ENCODE data around the gene FOXN1. TPM values are rescaled to one million over a fixed set of nuclear protein-coding genes. Genes with fewer than 3 reads are reported as not detected.

Gene FOXN1
- polyA plus RNA-seq, 1 of the 3 experiments (the other 2 are of a cell fraction): not detected

DNA sequence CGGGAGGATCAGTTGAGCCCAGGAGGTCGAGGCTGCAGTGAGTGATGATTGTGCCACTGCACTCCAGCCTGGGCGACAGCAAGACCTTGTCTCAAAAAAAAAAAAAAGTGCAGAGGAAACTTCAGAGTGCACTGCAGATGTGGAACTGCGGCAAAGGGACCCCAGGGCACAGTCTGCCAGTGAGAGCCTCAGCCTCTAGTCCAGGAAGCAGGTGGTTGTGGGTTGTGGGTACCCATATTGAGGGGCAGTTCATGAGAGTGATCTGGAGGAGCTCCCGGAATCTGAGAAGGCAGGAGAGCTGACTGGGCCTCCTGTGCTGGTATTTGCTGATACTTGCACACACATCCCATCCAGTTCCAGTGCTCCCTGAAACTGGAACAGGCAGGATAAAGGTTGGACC is 13.1 kb downstream of the FOXN1 start:
- Histone ChIP-seq H3K27ac (ENCODE audit: low read depth in 2 of 2, low read length in 1 of 2) (no peak overlapping the region), H3K9me2 (no peaks in the 10 kb centered on the region), H3K4me1 (ENCODE audit: control insufficient read depth in 1 of 2, insufficient read depth in 2 of 2, low read depth in 1 of 2, low read length in 1 of 2) (no peaks in the 10 kb centered on the region), H3K27me3 (ENCODE audit: insufficient read depth) (peaks cover 7% of the 10 kb centered on the region; the same call in 1 of the 2 replicates), H3K4me2 (no peak overlapping the region), H4K20me1 (ENCODE audit: insufficient read depth) (no peaks in the 10 kb centered on the region), H3K9ac (no peak overlapping the region), H3F3A (replicated peaks; ENCODE audit: insufficient read depth) (no peaks in the 10 kb centered on the region), H3K79me2 (ENCODE audit: insufficient read depth) (no peaks in the 10 kb centered on the region), H3K4me3 (ENCODE audit: low read depth in 2 of 2, low read length in 1 of 2) (no peak overlapping the region), H3K36me3 (replicated peaks in 1 of 2; ENCODE audit: control insufficient read depth in 1 of 2, insufficient read depth in 2 of 2, low read length in 1 of 2) (no peaks in the 10 kb centered on the region), H2AFZ (ENCODE audit: low read depth) (no peak overlapping the region), H3K9me3 (no peaks in the 10 kb centered on the region)
- 36% methylated on average over 5 of the region's 5 CpGs for WGBS (ENCODE audit: low lambda C conversion rate)
- TF ChIP-seq RXRA (IDR thresholded peaks at IDR 0.05; ENCODE audit: borderline replicate concordance, low read depth) (no peak), TEAD4 (IDR thresholded peaks at IDR 0.05; ENCODE audit: borderline replicate concordance, insufficient read depth) (no peak), CHD2 (IDR thresholded peaks at IDR 0.05; ENCODE audit: low read length, partially characterized antibody) (no peak), NFIC (IDR thresholded peaks at IDR 0.05; ENCODE audit: borderline replicate concordance) (no peak), YY1 (IDR thresholded peaks at IDR 0.05; ENCODE audit: low read depth) (no peak), EZH2phosphoT487 (IDR thresholded peaks at IDR 0.05; ENCODE audit: borderline replicate concordance, low read depth) (no peak)
- TF ChIP-seq, protein P1, sequence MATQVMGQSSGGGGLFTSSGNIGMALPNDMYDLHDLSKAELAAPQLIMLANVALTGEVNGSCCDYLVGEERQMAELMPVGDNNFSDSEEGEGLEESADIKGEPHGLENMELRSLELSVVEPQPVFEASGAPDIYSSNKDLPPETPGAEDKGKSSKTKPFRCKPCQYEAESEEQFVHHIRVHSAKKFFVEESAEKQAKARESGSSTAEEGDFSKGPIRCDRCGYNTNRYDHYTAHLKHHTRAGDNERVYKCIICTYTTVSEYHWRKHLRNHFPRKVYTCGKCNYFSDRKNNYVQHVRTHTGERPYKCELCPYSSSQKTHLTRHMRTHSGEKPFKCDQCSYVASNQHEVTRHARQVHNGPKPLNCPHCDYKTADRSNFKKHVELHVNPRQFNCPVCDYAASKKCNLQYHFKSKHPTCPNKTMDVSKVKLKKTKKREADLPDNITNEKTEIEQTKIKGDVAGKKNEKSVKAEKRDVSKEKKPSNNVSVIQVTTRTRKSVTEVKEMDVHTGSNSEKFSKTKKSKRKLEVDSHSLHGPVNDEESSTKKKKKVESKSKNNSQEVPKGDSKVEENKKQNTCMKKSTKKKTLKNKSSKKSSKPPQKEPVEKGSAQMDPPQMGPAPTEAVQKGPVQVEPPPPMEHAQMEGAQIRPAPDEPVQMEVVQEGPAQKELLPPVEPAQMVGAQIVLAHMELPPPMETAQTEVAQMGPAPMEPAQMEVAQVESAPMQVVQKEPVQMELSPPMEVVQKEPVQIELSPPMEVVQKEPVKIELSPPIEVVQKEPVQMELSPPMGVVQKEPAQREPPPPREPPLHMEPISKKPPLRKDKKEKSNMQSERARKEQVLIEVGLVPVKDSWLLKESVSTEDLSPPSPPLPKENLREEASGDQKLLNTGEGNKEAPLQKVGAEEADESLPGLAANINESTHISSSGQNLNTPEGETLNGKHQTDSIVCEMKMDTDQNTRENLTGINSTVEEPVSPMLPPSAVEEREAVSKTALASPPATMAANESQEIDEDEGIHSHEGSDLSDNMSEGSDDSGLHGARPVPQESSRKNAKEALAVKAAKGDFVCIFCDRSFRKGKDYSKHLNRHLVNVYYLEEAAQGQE (IDR thresholded peaks at IDR 0.05; ENCODE audit: low read depth, low read length): no peak
- TF ChIP-seq, protein P2, sequence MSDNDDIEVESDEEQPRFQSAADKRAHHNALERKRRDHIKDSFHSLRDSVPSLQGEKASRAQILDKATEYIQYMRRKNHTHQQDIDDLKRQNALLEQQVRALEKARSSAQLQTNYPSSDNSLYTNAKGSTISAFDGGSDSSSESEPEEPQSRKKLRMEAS (IDR thresholded peaks at IDR 0.05; ENCODE audit: low read depth): no peak
- ChIA-PET POLR2A (no interaction called here), CTCF (interaction anchor here (1.0 to 2.9 kb wide), 4 partner anchors 9 to 29 kb away, joined by 3 to 14 read pairs (median 4); no protein-coding TSS in a partner anchor)
- no peak for DNase-seq

DNA sequence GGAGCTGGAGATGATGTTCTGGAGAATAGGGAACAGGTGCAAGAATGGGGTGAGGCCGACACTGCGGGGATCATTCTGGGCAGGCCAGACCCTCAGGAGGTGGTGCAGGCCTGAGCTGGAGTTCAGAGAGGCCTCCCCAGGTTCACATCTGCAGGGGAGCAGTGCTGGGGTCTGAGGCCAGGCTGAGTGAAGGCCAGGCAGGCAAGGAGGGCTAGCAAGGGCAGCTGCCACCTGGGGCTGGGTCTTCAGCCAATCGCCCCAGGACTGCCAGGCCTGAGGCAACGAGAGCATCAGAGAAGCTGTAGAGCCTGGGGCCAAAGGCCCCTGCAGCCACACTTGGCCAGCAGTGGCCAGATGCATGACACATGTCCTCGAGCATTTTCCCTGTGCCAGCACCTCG is 14.5 kb downstream of the FOXN1 start:
- no peak overlapping the region for H3K4me3 ChIP-seq (ENCODE audit: low read depth in 2 of 2, low read length in 1 of 2)
- H4K20me1 ChIP-seq (ENCODE audit: insufficient read depth): no peaks in the 10 kb centered on the region
- no peak overlapping the region for H2AFZ ChIP-seq (ENCODE audit: low read depth)
- H3K79me2 ChIP-seq (ENCODE audit: insufficient read depth): no peaks in the 10 kb centered on the region
- DNase-seq: no peak
- no peaks in the 10 kb centered on the region for H3K27me3 ChIP-seq (ENCODE audit: insufficient read depth)
- ChIA-PET CTCF (interaction anchor here (1.1 to 2.9 kb wide), 6 partner anchors 15 to 28 kb away, joined by 3 to 14 read pairs (median 4); no protein-coding TSS in a partner anchor), POLR2A (no interaction called here)
- H3K9me2 ChIP-seq: no peaks in the 10 kb centered on the region
- no peak overlapping the region for H3K4me2 ChIP-seq
- 71% methylated on average over 2 of the region's 6 CpGs for WGBS (ENCODE audit: low lambda C conversion rate)
- H3K36me3 ChIP-seq (replicated peaks in 1 of 2; ENCODE audit: control insufficient read depth in 1 of 2, insufficient read depth in 2 of 2, low read length in 1 of 2): no peaks in the 10 kb centered on the region
- H3F3A ChIP-seq (replicated peaks; ENCODE audit: insufficient read depth): no peaks in the 10 kb centered on the region
- H3K9me3 ChIP-seq: no peaks in the 10 kb centered on the region
- H3K9ac ChIP-seq: no peak overlapping the region
- no peak for TF ChIP-seq FOXM1 (IDR thresholded peaks at IDR 0.05; ENCODE audit: low read depth)
- no peak for TF ChIP-seq MXI1 (IDR thresholded peaks at IDR 0.05; ENCODE audit: low read depth, low read length)
- TF ChIP-seq, protein P1 (IDR thresholded peaks at IDR 0.05; ENCODE audit: low read depth, low read length): no peak
- no peak for TF ChIP-seq EZH2phosphoT487 (IDR thresholded peaks at IDR 0.05; ENCODE audit: borderline replicate concordance, low read depth)
- no peak for TF ChIP-seq ELF1 (IDR thresholded peaks at IDR 0.05)
- TF ChIP-seq, protein P3, sequence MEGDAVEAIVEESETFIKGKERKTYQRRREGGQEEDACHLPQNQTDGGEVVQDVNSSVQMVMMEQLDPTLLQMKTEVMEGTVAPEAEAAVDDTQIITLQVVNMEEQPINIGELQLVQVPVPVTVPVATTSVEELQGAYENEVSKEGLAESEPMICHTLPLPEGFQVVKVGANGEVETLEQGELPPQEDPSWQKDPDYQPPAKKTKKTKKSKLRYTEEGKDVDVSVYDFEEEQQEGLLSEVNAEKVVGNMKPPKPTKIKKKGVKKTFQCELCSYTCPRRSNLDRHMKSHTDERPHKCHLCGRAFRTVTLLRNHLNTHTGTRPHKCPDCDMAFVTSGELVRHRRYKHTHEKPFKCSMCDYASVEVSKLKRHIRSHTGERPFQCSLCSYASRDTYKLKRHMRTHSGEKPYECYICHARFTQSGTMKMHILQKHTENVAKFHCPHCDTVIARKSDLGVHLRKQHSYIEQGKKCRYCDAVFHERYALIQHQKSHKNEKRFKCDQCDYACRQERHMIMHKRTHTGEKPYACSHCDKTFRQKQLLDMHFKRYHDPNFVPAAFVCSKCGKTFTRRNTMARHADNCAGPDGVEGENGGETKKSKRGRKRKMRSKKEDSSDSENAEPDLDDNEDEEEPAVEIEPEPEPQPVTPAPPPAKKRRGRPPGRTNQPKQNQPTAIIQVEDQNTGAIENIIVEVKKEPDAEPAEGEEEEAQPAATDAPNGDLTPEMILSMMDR (IDR thresholded peaks at IDR 0.05): no peak
- no peak for TF ChIP-seq FOXJ3 (CRISPR knock-in tag; IDR thresholded peaks at IDR 0.05)
- H3K4me1 ChIP-seq (ENCODE audit: control insufficient read depth in 1 of 2, insufficient read depth in 2 of 2, low read depth in 1 of 2, low read length in 1 of 2): no peaks in the 10 kb centered on the region
- H3K27ac ChIP-seq (ENCODE audit: low read depth in 2 of 2, low read length in 1 of 2): no peak overlapping the region
